Forelimb muscle (tissue), 1 donor: Measurements from ENCODE around the gene APOL5. TPM values are rescaled to one million over a fixed set of nuclear protein-coding genes. Genes with fewer than 3 reads are reported as not detected.

Experiments
- DNase-seq: peaks from one replicate; pipeline ENCODE4 v3.0.0-alpha.2; 2013; ENCODE audit warnings: low read depth
- polyA plus RNA-seq: library from polyadenylated mRNA; unstranded; fragments of 120-200 nt; gene quantifications from one replicate; pipeline ENCODE4 v1.2.1, GENCODE V29; 2013; ENCODE audit not compliant: insufficient read length

Gene APOL5
- polyA plus RNA-seq, 1 donor: 1.5 TPM

DNA sequence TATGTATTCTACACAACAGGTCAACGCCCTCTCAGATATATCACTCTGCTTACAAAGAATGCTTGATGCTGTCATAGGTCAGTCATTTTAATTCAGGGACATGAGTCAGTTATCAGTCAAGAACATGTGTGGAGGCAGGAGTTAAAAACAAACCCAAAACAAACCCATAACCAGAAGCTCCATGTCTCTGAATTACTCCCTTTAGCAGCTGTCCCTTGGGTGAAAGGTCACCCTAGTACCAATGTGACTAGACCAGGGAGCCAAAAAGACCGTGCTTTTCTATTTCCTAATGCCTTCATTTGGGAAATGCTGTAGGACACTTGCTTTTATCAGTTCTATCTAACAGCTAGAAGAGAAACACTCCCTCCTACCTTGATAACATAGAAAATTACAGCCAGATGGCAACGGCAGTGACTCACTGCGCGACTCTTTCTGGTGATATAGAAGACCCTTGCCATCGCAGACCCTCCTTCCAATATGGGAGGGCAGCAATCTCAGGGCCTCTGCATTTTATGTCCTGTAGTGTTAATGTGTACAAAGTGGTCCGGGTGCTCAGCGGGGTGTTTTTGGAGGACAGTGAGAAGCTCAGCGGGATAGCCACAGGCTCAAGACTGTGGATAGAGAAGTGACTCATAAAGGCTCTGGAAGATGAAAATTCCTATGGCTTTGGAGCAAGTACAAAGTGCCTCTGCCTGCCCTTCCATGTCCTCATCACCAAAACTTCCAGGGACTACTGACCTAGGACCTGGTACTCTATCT, 24.8 kb downstream of the APOL5 start:
- no peak for DNase-seq

- no peak for DNase-seq
Observed at GRCh38 chr22:35743326-35743860, 25.7 kb downstream of the APOL5 start.

DNA sequence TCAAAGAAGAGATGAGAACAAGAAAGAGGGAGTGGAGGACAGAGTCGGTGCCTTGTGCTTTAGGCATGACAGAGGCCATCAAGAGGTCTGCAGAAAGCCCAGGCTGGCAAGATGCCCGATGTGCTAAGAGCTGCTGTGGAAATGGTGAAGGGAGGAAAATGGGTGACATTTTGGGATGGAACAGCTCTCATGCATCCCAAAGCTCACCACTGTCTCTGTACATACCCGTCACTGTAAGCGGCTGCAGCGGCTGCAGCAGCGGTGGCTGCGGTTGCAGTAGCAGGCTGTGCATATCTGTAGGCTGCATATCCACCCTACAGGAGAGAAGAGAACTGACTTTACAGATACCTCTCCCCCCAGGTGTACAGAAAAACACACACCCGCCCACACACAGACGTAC, 28.6 kb downstream of the APOL5 start:
- DNase-seq: no peak

GRCh38 chr22:35746946-35747703, 29.5 kb downstream of the APOL5 start:
- DNase-seq: no peak

GRCh38 chr22:35749808-35750207, 32.1 kb downstream of the APOL5 start:
- no peak for DNase-seq

DNA sequence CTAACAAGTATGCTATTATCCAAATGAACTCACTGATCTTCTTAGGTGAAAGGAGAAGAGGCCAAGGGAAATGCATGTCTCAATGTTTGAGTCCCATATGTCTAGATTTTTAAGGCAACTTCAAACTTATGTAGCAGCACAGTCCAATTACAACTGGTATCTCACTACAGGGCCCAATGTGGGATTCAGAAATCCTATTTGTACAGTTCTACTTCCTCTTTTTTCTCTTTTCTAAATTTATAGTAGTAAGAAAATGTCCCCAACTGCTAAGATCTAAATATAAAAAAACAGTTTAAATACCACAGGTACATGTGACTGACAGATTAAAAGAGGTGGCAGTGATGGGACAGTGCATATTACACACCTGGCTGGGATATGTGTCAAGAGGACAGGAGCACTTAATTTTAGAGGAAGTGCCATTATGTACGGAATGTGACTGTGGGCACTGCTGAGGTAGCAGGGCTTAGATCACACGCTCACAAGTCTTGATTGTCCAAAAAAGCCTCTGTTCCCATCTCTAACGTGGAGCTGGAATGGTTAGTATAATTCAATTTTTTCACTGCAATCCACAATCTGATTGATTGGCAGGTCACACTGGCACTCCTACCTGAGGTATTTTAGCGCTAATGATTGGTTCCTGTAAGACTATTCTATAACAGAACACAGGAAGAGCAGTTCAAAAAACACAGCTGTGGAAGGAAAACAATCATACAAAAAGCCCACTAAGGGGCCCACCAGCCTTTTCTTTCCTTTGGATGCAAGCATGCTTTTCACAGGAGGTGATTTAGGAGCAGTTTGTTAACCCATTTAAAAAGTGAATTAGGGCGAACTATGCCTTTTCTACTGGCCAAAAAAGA, 34.6 kb downstream of the APOL5 start:
- DNase-seq: no peak

GRCh38 chr22:35752863-35753189, 35.2 kb downstream of the APOL5 start:
- DNase-seq: no peak

DNA sequence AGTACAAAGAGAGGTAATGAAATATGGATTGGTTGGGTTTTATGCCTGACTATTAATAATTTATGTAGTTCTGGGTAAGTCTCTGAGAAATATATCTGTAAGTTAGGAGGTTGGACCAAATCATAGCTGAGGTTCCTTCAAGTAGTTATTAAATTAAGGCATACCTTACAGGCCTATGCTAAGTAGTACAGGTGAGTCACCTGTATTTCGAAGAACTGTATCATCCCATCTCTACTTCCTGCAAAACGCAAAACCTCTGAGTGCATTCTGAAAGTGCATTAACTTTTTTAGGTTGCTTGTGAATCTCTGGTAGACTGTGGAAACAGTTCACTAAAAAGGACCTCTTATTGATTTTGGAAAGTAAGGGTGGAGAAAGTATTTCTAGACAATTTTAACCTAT, 37.1 kb downstream of the APOL5 start:
- DNase-seq: no peak

- no peak for DNase-seq
Observed at GRCh38 chr22:35756722-35757121, 39.0 kb downstream of the APOL5 start.

- DNase-seq: no peak
Observed at GRCh38 chr22:35758394-35758793, 40.7 kb downstream of the APOL5 start.

- no peak for DNase-seq
Observed at GRCh38 chr22:35761037-35761436, 43.4 kb downstream of the APOL5 start.

GRCh38 chr22:35766654-35767580, 49.2 kb downstream of the APOL5 start:
- DNase-seq: no peak

DNA sequence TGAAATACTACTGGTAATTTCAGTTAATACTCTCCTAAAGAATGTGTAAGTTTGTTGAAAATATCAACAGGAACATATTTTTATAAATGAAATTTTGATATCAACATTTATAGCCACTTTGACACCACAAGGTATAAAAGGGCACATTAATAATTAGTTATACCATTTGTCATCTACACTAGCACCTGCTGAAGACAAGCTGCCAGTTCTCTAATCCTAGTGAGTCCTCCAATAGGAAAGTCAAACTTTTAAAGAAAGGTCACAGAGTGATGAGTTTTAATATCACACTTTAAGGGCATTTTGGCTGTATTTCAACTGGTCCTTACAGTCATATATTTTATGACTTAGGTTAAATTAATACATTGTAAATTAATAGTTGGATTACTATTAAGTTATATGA, 52.3 kb downstream of the APOL5 start:
- no peak for DNase-seq

DNA sequence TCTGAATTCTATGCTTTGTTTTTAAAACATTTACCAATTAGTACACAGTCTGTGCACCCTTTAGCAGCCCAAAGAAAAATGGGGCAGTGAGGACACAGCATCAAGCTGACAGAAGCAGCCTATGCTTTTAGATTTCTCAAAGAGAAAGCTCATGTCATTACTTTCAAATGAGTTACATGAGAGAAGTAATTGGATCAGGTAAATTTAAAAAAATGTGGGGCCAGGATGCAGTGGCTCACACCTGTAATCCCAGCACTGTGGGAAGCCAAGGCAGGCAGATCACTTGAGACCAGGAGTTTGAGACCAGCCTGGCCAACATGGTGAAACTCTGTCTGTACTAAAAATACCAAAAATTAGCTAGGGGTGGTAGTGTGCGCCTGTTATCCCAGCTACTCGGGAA, 57.7 kb downstream of the APOL5 start:
- DNase-seq: no peak

GRCh38 chr22:35777335-35777975, 59.8 kb downstream of the APOL5 start:
- DNase-seq: no peak

Other genes starting within 250 kb of the APOL5 start
- 20.8 TPM for gene RASD2, start 177.0 kb upstream of the APOL5 start, polyA plus RNA-seq
- gene MB, start 100.5 kb upstream of the APOL5 start, polyA plus RNA-seq: 403 TPM
- 1.3 TPM for gene APOL6, start 69.4 kb upstream of the APOL5 start, polyA plus RNA-seq